Keratinocyte (primary cell): Measurements from ENCODE around the gene VAX1.

Experiments
- CTCF ChIP-seq, 3 experiments: IDR thresholded peaks in 1 of 3; conservative IDR thresholded peaks in 1 of 3; optimal IDR thresholded peaks in 1 of 3; 2 replicates in 2 of 3; 3 replicates in 1 of 3; pipeline versions ENCODE3 to v1.5.1; 2011; ENCODE audit warnings: low read length in 3 of 3, mild to moderate bottlenecking in 3 of 3, moderate library complexity in 2 of 3, control low read depth in 1 of 3, inconsistent platforms in 1 of 3; ENCODE audit not compliant: insufficient read depth in 2 of 3; ENCODE audit errors: extremely low read depth in 1 of 3
- EZH2 ChIP-seq: IDR thresholded peaks from one replicate; pipeline ENCODE4 v1.6.1; 2012; ENCODE audit warnings: inconsistent platforms, mild to moderate bottlenecking, low read length, moderate library complexity

- TF ChIP-seq CTCF (optimal IDR thresholded peaks at IDR 0.05 in 1 of 3, IDR thresholded peaks at IDR 0.05 in 1 of 3, conservative IDR thresholded peaks at IDR 0.05 in 1 of 3; ENCODE audit: extremely low read depth in 1 of 3, insufficient read depth in 2 of 3, low read length in 3 of 3) = no peak
- TF ChIP-seq EZH2 = no peak
Measured at GRCh38 chr10:117136391-117136975, 1.6 kb downstream of the VAX1 start.
